ENCODE measurements around the gene MTR. TPM values are rescaled to one million over a fixed set of nuclear protein-coding genes. Genes with fewer than 3 reads are reported as not detected.
"Not testable (repeated sequence)": the region's sequence is repeated elsewhere in the genome, so short reads cannot be mapped to it uniquely, and the experiment has no call there.

Gene MTR
- total RNA-seq, 1 experiment from 2014 or later, result 19.4 TPM

GRCh38 chr1:236908669-236909068 lies 113.6 kb downstream of the MTR start:
- no peaks in the 10 kb centered on the region for H3K9me3 ChIP-seq (ENCODE audit: low read length)
- no peak overlapping the region for H3K4me3 ChIP-seq (ENCODE audit: low read length)
- H3K27ac ChIP-seq (ENCODE audit: low read length), result no peak overlapping the region
- H2AFZ ChIP-seq (ENCODE audit: low read length), result no peak overlapping the region
- H3K4me1 ChIP-seq (ENCODE audit: low read length), result no peaks in the 10 kb centered on the region
- H3K27me3 ChIP-seq (ENCODE audit: low read length), result no peaks in the 10 kb centered on the region
- H3K36me3 ChIP-seq (ENCODE audit: insufficient read depth, low read length), result peaks cover under 1% of the 10 kb centered on the region
- no peak for DNase-seq
- H3K9me2 ChIP-seq (replicated peaks; ENCODE audit: insufficient read depth, low read length), result no peaks in the 10 kb centered on the region
- no peak overlapping the region for H3K4me2 ChIP-seq (ENCODE audit: low read depth, low read length, poor library complexity, severe bottlenecking)
- H3K79me2 ChIP-seq (ENCODE audit: low read length), result no peaks in the 10 kb centered on the region
- no peaks in the 10 kb centered on the region for H4K20me1 ChIP-seq (ENCODE audit: insufficient read depth, low read depth, low read length)
- no peak overlapping the region for H3K9ac ChIP-seq (ENCODE audit: low read length)

- H3K4me3 ChIP-seq (ENCODE audit: low read length); H3K36me3 ChIP-seq (ENCODE audit: insufficient read depth, low read length); H4K20me1 ChIP-seq (ENCODE audit: insufficient read depth, low read depth, low read length); H3K27ac ChIP-seq (ENCODE audit: low read length); H3K4me2 ChIP-seq (ENCODE audit: low read depth, low read length, poor library complexity, severe bottlenecking); H3K79me2 ChIP-seq (ENCODE audit: low read length); H3K9me2 ChIP-seq (replicated peaks; ENCODE audit: insufficient read depth, low read length); DNase-seq; H2AFZ ChIP-seq (ENCODE audit: low read length); H3K4me1 ChIP-seq (ENCODE audit: low read length); H3K9ac ChIP-seq (ENCODE audit: low read length); H3K9me3 ChIP-seq (ENCODE audit: low read length); H3K27me3 ChIP-seq (ENCODE audit: low read length): not testable (repeated sequence)
Measured at GRCh38 chr1:236911047-236911446, 116.0 kb downstream of the MTR start.

DNA sequence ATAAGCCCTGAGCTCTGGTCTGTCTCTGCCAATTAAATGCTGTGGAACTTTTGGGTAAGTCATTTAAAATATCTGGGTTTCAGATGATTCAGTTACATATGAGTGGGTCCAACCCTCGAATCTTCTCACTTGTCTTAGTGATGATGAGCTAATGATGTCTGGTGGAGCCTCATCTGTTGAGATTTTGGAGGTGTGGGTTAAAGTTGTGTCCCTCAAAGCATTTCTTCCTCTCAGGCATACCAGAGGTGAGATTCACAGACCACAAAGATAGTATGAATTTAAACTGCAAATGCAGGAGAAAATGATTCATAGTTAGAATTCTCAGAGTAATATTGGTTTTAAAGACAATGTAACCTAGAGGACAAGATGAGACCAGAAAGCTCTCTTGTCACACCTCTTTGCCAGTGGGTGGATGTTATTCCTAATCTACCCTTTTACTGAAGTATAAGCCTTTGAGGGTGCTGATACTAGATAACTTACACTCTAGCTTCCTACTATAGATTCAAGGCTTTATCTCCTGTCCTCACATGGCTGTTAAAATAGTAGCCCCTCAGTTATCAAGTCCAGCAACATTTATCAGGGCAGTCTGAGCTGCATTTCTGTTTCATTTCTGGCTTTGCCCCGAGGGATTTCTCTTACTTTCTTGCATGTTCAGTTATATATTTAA lies 118.4 kb downstream of the MTR start:
- Histone ChIP-seq H3K27me3 (ENCODE audit: low read length) (no peaks in the 10 kb centered on the region), H2AFZ (ENCODE audit: low read length) (no peak overlapping the region), H3K9me2 (replicated peaks; ENCODE audit: insufficient read depth, low read length) (no peaks in the 10 kb centered on the region), H3K36me3 (ENCODE audit: insufficient read depth, low read length) (peaks cover 13% of the 10 kb centered on the region; the same call in 1 of the 2 replicates), H3K4me2 (ENCODE audit: low read depth, low read length, poor library complexity, severe bottlenecking) (no peak overlapping the region), H3K27ac (ENCODE audit: low read length) (no peak overlapping the region), H3K4me1 (ENCODE audit: low read length) (no peaks in the 10 kb centered on the region), H3K4me3 (ENCODE audit: low read length) (no peak overlapping the region), H4K20me1 (ENCODE audit: insufficient read depth, low read depth, low read length) (no peaks in the 10 kb centered on the region), H3K79me2 (ENCODE audit: low read length) (no peaks in the 10 kb centered on the region), H3K9me3 (ENCODE audit: low read length) (peaks cover 8% of the 10 kb centered on the region), H3K9ac (ENCODE audit: low read length) (no peak overlapping the region)
- DNase-seq, result no peak

GRCh38 chr1:236914375-236914774 lies 119.3 kb downstream of the MTR start:
- H2AFZ ChIP-seq (ENCODE audit: low read length), result 0 out of 2 replicates have a peak overlapping the region, but pooled peaks have one; percentile 11
- H3K4me2 ChIP-seq (ENCODE audit: low read depth, low read length, poor library complexity, severe bottlenecking), result no peak overlapping the region
- H3K9ac ChIP-seq (ENCODE audit: low read length), result no peak overlapping the region
- H3K79me2 ChIP-seq (ENCODE audit: low read length), result no peaks in the 10 kb centered on the region
- H3K27me3 ChIP-seq (ENCODE audit: low read length), result no peaks in the 10 kb centered on the region
- peaks cover 8% of the 10 kb centered on the region for H3K9me3 ChIP-seq (ENCODE audit: low read length)
- H4K20me1 ChIP-seq (ENCODE audit: insufficient read depth, low read depth, low read length), result no peaks in the 10 kb centered on the region
- H3K4me3 ChIP-seq (ENCODE audit: low read length), result no peak overlapping the region
- no peak overlapping the region for H3K27ac ChIP-seq (ENCODE audit: low read length)
- no peak for DNase-seq
- H3K4me1 ChIP-seq (ENCODE audit: low read length), result no peaks in the 10 kb centered on the region
- H3K9me2 ChIP-seq (replicated peaks; ENCODE audit: insufficient read depth, low read length), result no peaks in the 10 kb centered on the region
- H3K36me3 ChIP-seq (ENCODE audit: insufficient read depth, low read length), result peaks cover 13% of the 10 kb centered on the region

DNA sequence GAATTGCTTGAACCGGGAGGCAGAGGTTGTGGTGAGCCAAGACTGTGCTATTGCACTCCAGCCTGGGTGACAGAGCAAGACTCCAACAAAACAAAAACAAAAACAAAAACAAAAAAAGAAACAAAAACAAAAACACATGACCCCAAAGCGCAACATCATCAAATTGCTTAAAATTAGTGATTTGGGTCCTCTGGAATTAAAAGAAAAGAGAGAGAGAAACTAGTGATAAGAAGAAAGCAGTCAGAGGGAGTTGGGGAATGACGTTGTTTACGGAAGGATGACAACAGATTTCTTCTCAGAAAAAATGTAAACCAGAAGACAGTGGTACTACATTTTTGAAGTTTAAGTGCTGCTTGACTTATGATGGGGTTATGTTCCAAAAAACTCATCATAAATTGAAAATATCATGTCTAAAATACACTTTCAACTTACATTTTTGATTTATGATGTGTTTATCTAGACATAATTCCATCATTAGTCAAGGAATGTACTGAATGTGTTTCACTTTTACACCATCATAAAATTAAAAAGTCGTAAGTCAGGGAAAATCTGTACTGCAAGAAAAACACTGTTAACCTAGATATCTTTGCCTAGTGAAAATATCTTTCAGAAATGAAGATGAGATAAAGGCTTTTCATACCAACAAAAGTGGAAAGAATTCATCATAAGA lies 121.2 kb downstream of the MTR start:
- Histone ChIP-seq H3K27me3 (ENCODE audit: low read length) (no peaks in the 10 kb centered on the region), H3K4me1 (ENCODE audit: low read length) (no peaks in the 10 kb centered on the region), H3K27ac (ENCODE audit: low read length) (no peak overlapping the region), H3K79me2 (ENCODE audit: low read length) (no peaks in the 10 kb centered on the region), H3K4me3 (ENCODE audit: low read length) (no peak overlapping the region), H3K9me2 (replicated peaks; ENCODE audit: insufficient read depth, low read length) (0 out of 2 replicates have a peak, but pooled peaks cover 5% of the 10 kb centered on the region), H3K9ac (ENCODE audit: low read length) (no peak overlapping the region), H3K36me3 (ENCODE audit: insufficient read depth, low read length) (peaks cover 16% of the 10 kb centered on the region), H4K20me1 (ENCODE audit: insufficient read depth, low read depth, low read length) (no peaks in the 10 kb centered on the region), H2AFZ (ENCODE audit: low read length) (no peak overlapping the region), H3K4me2 (ENCODE audit: low read depth, low read length, poor library complexity, severe bottlenecking) (no peak overlapping the region), H3K9me3 (ENCODE audit: low read length) (peaks cover 8% of the 10 kb centered on the region)
- DNase-seq, result no peak

- no peak for DNase-seq
Measured at GRCh38 chr1:236917448-236917847, 122.4 kb downstream of the MTR start.

GRCh38 chr1:236920286-236920894 lies 125.3 kb downstream of the MTR start:
- Histone ChIP-seq H4K20me1 (ENCODE audit: insufficient read depth, low read depth, low read length) (no peaks in the 10 kb centered on the region), H3K9me2 (replicated peaks; ENCODE audit: insufficient read depth, low read length) (0 out of 2 replicates have a peak, but pooled peaks cover 5% of the 10 kb centered on the region), H3K27me3 (ENCODE audit: low read length) (no peaks in the 10 kb centered on the region), H3K4me1 (ENCODE audit: low read length) (no peaks in the 10 kb centered on the region), H3K4me3 (ENCODE audit: low read length) (no peak overlapping the region), H3K9me3 (ENCODE audit: low read length) (peaks cover 8% of the 10 kb centered on the region), H2AFZ (ENCODE audit: low read length) (no peak overlapping the region), H3K9ac (ENCODE audit: low read length) (no peak overlapping the region), H3K4me2 (ENCODE audit: low read depth, low read length, poor library complexity, severe bottlenecking) (no peak overlapping the region), H3K36me3 (ENCODE audit: insufficient read depth, low read length) (peaks cover 16% of the 10 kb centered on the region), H3K79me2 (ENCODE audit: low read length) (no peaks in the 10 kb centered on the region), H3K27ac (ENCODE audit: low read length) (no peak overlapping the region)
- no peak for DNase-seq

More at GRCh38 chr1:236917448-236917847, 122.4 kb downstream of the MTR start:
- Histone ChIP-seq H3K27ac (ENCODE audit: low read length) (no peak overlapping the region), H3K36me3 (ENCODE audit: insufficient read depth, low read length) (peaks cover 16% of the 10 kb centered on the region), H3K9me3 (ENCODE audit: low read length) (peaks cover 8% of the 10 kb centered on the region), H4K20me1 (ENCODE audit: insufficient read depth, low read depth, low read length) (no peaks in the 10 kb centered on the region), H3K27me3 (ENCODE audit: low read length) (no peaks in the 10 kb centered on the region), H3K9ac (ENCODE audit: low read length) (no peak overlapping the region), H2AFZ (ENCODE audit: low read length) (no peak overlapping the region), H3K4me2 (ENCODE audit: low read depth, low read length, poor library complexity, severe bottlenecking) (no peak overlapping the region), H3K4me3 (ENCODE audit: low read length) (no peak overlapping the region), H3K4me1 (ENCODE audit: low read length) (no peaks in the 10 kb centered on the region), H3K79me2 (ENCODE audit: low read length) (no peaks in the 10 kb centered on the region), H3K9me2 (replicated peaks; ENCODE audit: insufficient read depth, low read length) (0 out of 2 replicates have a peak, but pooled peaks cover 5% of the 10 kb centered on the region)

GRCh38 chr1:236921610-236922009 lies 126.5 kb downstream of the MTR start:
- Histone ChIP-seq H3K4me2 (ENCODE audit: low read depth, low read length, poor library complexity, severe bottlenecking) (no peak overlapping the region), H3K9ac (ENCODE audit: low read length) (no peak overlapping the region), H3K4me3 (ENCODE audit: low read length) (no peak overlapping the region), H3K9me3 (ENCODE audit: low read length) (peaks cover 6% of the 10 kb centered on the region), H3K27me3 (ENCODE audit: low read length) (no peaks in the 10 kb centered on the region), H3K9me2 (replicated peaks; ENCODE audit: insufficient read depth, low read length) (0 out of 2 replicates have a peak, but pooled peaks cover 5% of the 10 kb centered on the region), H2AFZ (ENCODE audit: low read length) (no peak overlapping the region), H3K36me3 (ENCODE audit: insufficient read depth, low read length) (peaks cover 10% of the 10 kb centered on the region), H3K27ac (ENCODE audit: low read length) (no peak overlapping the region), H4K20me1 (ENCODE audit: insufficient read depth, low read depth, low read length) (no peaks in the 10 kb centered on the region), H3K79me2 (ENCODE audit: low read length) (no peaks in the 10 kb centered on the region), H3K4me1 (ENCODE audit: low read length) (no peaks in the 10 kb centered on the region)
- DNase-seq, result no peak
